Measurements from ENCODE around the gene PPEF2.

- TF ChIP-seq SPI1 (IDR thresholded peaks at IDR 0.05; ENCODE audit: low read depth, low read length) (no peak), TAF1 (IDR thresholded peaks at IDR 0.05; ENCODE audit: low read depth, low read length) (no peak), POLR2AphosphoS5 (IDR thresholded peaks at IDR 0.05; ENCODE audit: low read depth, low read length) (no peak), POLR2A (IDR thresholded peaks at IDR 0.05; ENCODE audit: low read depth, low read length) (no peak), PAX5 (IDR thresholded peaks at IDR 0.05; ENCODE audit: insufficient read depth, low read length, severe bottlenecking) (no peak)
These were observed 18.1 kb upstream of the PPEF2 start for GRCh38 chr4:75920327-75920726.
